Endodermal cell (in vitro differentiated cells): ENCODE data around the gene GEMIN7. TPM values are rescaled to one million over a fixed set of nuclear protein-coding genes. Genes with fewer than 3 reads are reported as not detected.

Experiments
- DNase-seq: peaks from one replicate; pipeline ENCODE4 v3.0.0-alpha.2; 2017
- H3K27ac ChIP-seq: 2 replicates; pipeline ENCODE4 v1.5.1; 2013; ENCODE audit warnings: mild to moderate bottlenecking, low read depth, low read length, moderate library complexity
- H3K27me3 ChIP-seq: 2 replicates; pipeline ENCODE4 v1.6.1; 2013; ENCODE audit warnings: mild to moderate bottlenecking, low read length, moderate library complexity; ENCODE audit not compliant: insufficient read depth, control insufficient read depth, poor library complexity, severe bottlenecking
- H3K36me3 ChIP-seq: 2 replicates; pipeline ENCODE4 v1.7.0; 2013; ENCODE audit warnings: mild to moderate bottlenecking, low read length, moderate library complexity; ENCODE audit not compliant: control insufficient read depth, insufficient read depth
- H3K4me1 ChIP-seq: one replicate; pipeline ENCODE4 v1.7.0; 2013; ENCODE audit warnings: low read length; ENCODE audit not compliant: control insufficient read depth, insufficient read depth
- H3K4me3 ChIP-seq: 2 replicates; pipeline ENCODE4 v1.5.1; 2013; ENCODE audit warnings: mild to moderate bottlenecking, low read length, moderate library complexity
- H3K9ac ChIP-seq: 2 replicates; pipeline ENCODE4 v1.6.1; 2013; ENCODE audit warnings: mild to moderate bottlenecking, low read length, moderate library complexity; ENCODE audit not compliant: poor library complexity, severe bottlenecking; ENCODE audit errors: extremely low read depth
- H3K9me3 ChIP-seq: 2 replicates; pipeline ENCODE4 v1.6.1; 2013; ENCODE audit warnings: mild to moderate bottlenecking, low read length, moderate library complexity; ENCODE audit not compliant: control insufficient read depth
- H3K27ac Mint-ChIP-seq: 2 replicates; pipeline ENCODE4 v1.8.0; 2020; ENCODE audit warnings: mixed read lengths
- H3K27me3 Mint-ChIP-seq: 2 replicates; pipeline ENCODE4 v1.8.0; 2021; ENCODE audit warnings: mild to moderate bottlenecking, mixed read lengths; ENCODE audit not compliant: insufficient read depth
- H3K36me3 Mint-ChIP-seq: 2 replicates; pipeline ENCODE4 v1.8.0; 2020; ENCODE audit warnings: low read depth, mixed read lengths
- H3K4me1 Mint-ChIP-seq: 2 replicates; pipeline ENCODE4 v1.8.0; 2020; ENCODE audit warnings: mixed read lengths
- H3K4me3 Mint-ChIP-seq: 2 replicates; pipeline ENCODE4 v1.8.0; 2020; ENCODE audit warnings: mild to moderate bottlenecking, moderate library complexity, mixed read lengths
- H3K9me3 Mint-ChIP-seq: 2 replicates; pipeline ENCODE4 v1.8.0; 2020; ENCODE audit warnings: mild to moderate bottlenecking, mixed read lengths
- CTCF ChIP-seq: fragments of 200-600 bp; sonication (generic); conservative IDR thresholded peaks from 2 replicates; pipeline ENCODE4 v1.5.0; 2021; ENCODE audit warnings: antibody characterized with exemption, mild to moderate bottlenecking
- WGBS, 2 experiments: methylation state at CpG; one replicate each; pipeline versions ENCODE4 v1.1.5 to v1.1.7; 2013; ENCODE audit warnings: missing lambda C conversion rate in 2 of 2, mixed read lengths in 1 of 2; ENCODE audit not compliant: insufficient coverage in 1 of 2, insufficient read length in 1 of 2; 5-methylcytosine and 5-hydroxymethylcytosine counted together
- total RNA-seq, 2 donors: library from RNA; stranded (reverse); fragmentation: NEBNext Ultra II Directional in 1 of 2; extraction: Animal tissue kit (Norgen Biotek cat#: 25700) in 1 of 2; gene quantifications; 2 replicates in 1 of 2; 3 replicates in 1 of 2; pipeline ENCODE4 v1.2.1, GENCODE V29; 2021

GEMIN7 gene
- total RNA-seq, 2 donors from 2014 or later: 56.3 to 56.6 TPM

- no peaks in the 10 kb centered on the region for H3K4me1 ChIP-seq
- peaks cover 6% of the 10 kb centered on the region for H3K4me1 Mint-ChIP-seq
- H3K27ac Mint-ChIP-seq: no peak overlapping the region
- DNase-seq: no peak
- 98 to 100% methylated on average over 2 to 8 of the region's 8 CpGs for WGBS, 2 experiments
- H3K9me3 Mint-ChIP-seq: no peaks in the 10 kb centered on the region
- H3K36me3 ChIP-seq: peaks cover 14% of the 10 kb centered on the region
- H3K9ac ChIP-seq: no peak overlapping the region
- no peaks in the 10 kb centered on the region for H3K9me3 ChIP-seq
- no peaks in the 10 kb centered on the region for H3K27me3 ChIP-seq
- no peak for TF ChIP-seq CTCF
- H3K27ac ChIP-seq: no peak overlapping the region
- no peaks in the 10 kb centered on the region for H3K27me3 Mint-ChIP-seq
- no peak overlapping the region for H3K4me3 ChIP-seq
- H3K36me3 Mint-ChIP-seq: peaks cover 27% of the 10 kb centered on the region
- no peak overlapping the region for H3K4me3 Mint-ChIP-seq
Observed at GRCh38 chr19:45140144-45140503, 61.1 kb downstream of the GEMIN7 start.

- Mint-ChIP-seq H3K4me1 (peaks cover 6% of the 10 kb centered on the region), H3K27ac (no peak overlapping the region), H3K36me3 (peaks cover 27% of the 10 kb centered on the region), H3K4me3 (no peak overlapping the region), H3K9me3 (no peaks in the 10 kb centered on the region), H3K27me3 (no peaks in the 10 kb centered on the region)
- H3K36me3 ChIP-seq: peaks cover 14% of the 10 kb centered on the region
- H3K4me3 ChIP-seq: no peak overlapping the region
- no peak overlapping the region for H3K27ac ChIP-seq
- H3K4me1 ChIP-seq: no peaks in the 10 kb centered on the region
- no peak for TF ChIP-seq CTCF
- H3K9ac ChIP-seq: no peak overlapping the region
- no peak for DNase-seq
- H3K27me3 ChIP-seq: no peaks in the 10 kb centered on the region
- H3K9me3 ChIP-seq: no peaks in the 10 kb centered on the region
- 90 to 100% methylated on average over 1 to 11 of the region's 11 CpGs for WGBS, 2 experiments
Observed at GRCh38 chr19:45140533-45140932, 61.5 kb downstream of the GEMIN7 start.

Other genes with a start within 250 kb of the GEMIN7 start
- 100 to 1,000 TPM; 248 to 260 TPM for gene NECTIN2, start 233.0 kb upstream of the GEMIN7 start, total RNA-seq
- 10 to 100 TPM; 88.1 to 93.8 TPM for gene TOMM40, start 188.0 kb upstream of the GEMIN7 start, total RNA-seq
- gene APOE, start 173.5 kb upstream of the GEMIN7 start, total RNA-seq: 1,000 to 10,000 TPM; 2,216 to 2,598 TPM
- 1,000 to 10,000 TPM in 1 of 2 donors, 100 to 1,000 TPM in 1; 914 to 1,040 TPM for gene APOC1, start 164.7 kb upstream of the GEMIN7 start, total RNA-seq
- not detected for gene APOC4, start 137.0 kb upstream of the GEMIN7 start, total RNA-seq
- under 1 TPM in 1 of 2 donors, not detected in 1; 0.70 TPM for gene APOC2, start 133.2 kb upstream of the GEMIN7 start, total RNA-seq
- gene CLPTM1, start 123.9 kb upstream of the GEMIN7 start, total RNA-seq: 10 to 100 TPM; 82.7 to 94.4 TPM
- 10 to 100 TPM in 1 of 2 donors, 1 to 10 TPM in 1; 9.5 to 14.5 TPM for gene RELB, start 77.8 kb upstream of the GEMIN7 start, total RNA-seq
- gene CLASRP, start 40.2 kb upstream of the GEMIN7 start, total RNA-seq: 10 to 100 TPM; 67.1 to 90.3 TPM
- 1 to 10 TPM; 2.1 to 8.5 TPM for gene ZNF296, start 2.8 kb upstream of the GEMIN7 start, total RNA-seq
- 10 to 100 TPM; 23.6 to 32.5 TPM for gene PPP1R37, start 13.9 kb downstream of the GEMIN7 start, total RNA-seq
- under 1 TPM; 0.15 to 0.22 TPM for gene NKPD1, start 81.7 kb downstream of the GEMIN7 start, total RNA-seq
- 10 to 100 TPM; 56.6 to 79.1 TPM for gene TRAPPC6A, start 99.0 kb downstream of the GEMIN7 start, total RNA-seq
- gene BLOC1S3, start 99.5 kb downstream of the GEMIN7 start, total RNA-seq: 10 to 100 TPM in 1 of 2 donors, 1 to 10 TPM in 1; 9.4 to 11.3 TPM
- gene EXOC3L2, start 166.1 kb downstream of the GEMIN7 start, total RNA-seq: under 1 TPM in 1 of 2 donors, not detected in 1; 0.11 TPM
- gene MARK4, start 172.0 kb downstream of the GEMIN7 start, total RNA-seq: 10 to 100 TPM; 74.6 to 90.6 TPM
- 1 to 10 TPM; 2.7 to 3.7 TPM for gene CKM, start 243.6 kb downstream of the GEMIN7 start, total RNA-seq